Middle frontal gyrus (tissue), 1 donor: ENCODE results near the gene STK32A.

Source experiments
- DNase-seq: peaks from one replicate; pipeline ENCODE4 v3.0.0-alpha.2; 2015; ENCODE audit warnings: low spot score; ENCODE audit errors: extremely low spot score

The STK32A gene

GRCh38 chr5:147417135-147417813 lies 182.4 kb downstream of the STK32A start:
- no peak for DNase-seq

- no peak for DNase-seq
These were observed 183.8 kb downstream of the STK32A start for GRCh38 chr5:147418613-147419012.

GRCh38 chr5:147426640-147427327 lies 192.0 kb downstream of the STK32A start:
- DNase-seq = no peak

DNA sequence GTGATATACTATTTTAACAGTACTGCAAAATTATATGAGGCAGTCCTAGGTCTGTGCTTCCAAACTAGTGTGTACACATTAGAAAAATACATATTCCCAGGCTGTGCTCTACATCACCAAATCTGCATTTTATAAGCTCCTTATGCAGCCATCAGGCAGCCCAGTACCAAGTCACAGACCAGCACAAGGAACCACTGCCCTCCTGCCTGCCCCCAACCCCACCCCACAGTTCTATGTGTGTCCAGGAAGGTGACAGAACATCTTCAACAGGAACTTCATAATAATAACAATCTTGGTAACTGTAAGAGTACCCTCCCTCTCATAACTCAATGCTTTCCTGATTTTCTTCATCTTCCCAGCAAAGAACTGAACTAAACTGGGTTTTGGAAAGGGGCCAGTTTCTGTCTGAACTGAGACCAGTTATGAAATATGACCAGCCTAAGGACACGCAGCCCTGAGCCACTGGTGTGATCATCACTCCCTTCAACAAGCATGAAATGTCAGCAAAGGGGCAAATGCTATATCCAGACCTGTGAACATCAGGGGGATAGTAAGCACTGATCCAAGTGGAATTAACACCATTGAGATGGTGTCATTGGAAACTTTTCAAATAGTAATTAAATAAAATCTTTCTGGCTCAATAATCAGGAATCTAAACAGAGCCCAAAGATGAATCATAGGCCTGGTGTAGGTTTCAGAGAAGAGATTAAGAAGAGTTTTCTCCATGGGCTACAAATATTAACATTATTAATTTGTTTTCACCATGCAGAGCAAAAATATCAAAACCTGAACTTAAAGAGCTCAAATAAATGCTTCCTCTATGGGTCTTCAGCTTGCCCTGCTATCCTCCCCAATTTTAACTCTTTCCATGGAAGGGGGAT lies 192.9 kb downstream of the STK32A start:
- no peak for DNase-seq

DNA sequence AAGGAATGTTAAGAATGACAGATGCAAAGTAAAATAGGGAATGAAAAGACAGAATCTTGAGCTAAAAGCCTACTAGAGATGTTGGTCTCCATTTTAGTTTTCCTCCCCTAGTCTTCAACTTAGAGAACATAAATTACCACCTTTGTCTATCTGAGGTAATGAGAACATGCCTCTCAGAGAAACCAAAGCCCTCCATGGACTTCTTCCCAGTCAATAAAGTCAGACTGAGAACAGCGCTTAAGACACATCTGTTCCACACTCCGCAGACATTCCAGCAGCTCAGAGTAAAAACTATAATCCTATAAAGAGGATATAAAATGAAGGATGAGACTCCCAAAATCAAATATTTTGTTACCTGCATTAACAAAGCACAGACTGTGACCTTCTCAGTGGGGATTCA lies 195.8 kb downstream of the STK32A start:
- DNase-seq = no peak

DNA sequence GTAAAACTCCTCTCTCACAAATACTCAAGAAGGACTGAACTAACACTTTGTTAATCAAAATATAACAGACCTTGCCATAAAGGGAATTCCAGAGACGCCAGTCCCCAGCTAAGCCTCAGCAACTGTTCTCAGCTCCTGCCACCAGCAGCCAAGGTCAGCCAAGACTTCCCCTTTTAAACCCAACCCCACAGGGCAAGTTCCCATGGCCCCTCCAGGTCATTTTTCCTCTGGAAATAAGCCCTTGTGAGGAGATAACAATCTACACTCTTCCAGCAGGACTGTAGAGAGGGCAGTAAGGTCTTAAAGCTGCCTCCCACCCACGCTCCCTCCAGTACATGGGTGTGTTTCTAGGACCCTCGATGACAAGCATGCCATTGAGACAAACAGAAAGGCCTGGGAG lies 196.8 kb downstream of the STK32A start:
- no peak for DNase-seq

DNA sequence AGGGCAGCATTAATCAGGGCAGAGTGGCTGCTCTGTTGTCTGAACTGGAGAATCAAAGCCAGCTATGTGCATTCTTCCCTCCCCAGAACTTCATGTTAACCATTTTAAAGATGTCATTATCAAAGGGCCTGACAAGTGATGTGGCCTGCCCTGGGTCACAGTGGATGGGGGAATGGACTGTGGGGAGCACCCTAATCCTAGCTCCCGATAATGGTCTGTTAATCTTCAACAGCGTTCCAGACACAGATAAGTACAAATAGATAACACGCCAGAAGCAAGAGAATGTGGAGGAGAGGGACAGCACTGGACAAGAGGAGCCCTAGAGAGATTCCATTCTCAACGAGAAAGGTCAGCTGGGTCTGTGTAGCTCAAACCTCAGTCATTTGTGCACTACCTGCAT lies 197.5 kb downstream of the STK32A start:
- DNase-seq = no peak

GRCh38 chr5:147434049-147434448 lies 199.2 kb downstream of the STK32A start:
- DNase-seq = no peak

GRCh38 chr5:147436596-147436995 lies 201.8 kb downstream of the STK32A start:
- DNase-seq = no peak

DNA sequence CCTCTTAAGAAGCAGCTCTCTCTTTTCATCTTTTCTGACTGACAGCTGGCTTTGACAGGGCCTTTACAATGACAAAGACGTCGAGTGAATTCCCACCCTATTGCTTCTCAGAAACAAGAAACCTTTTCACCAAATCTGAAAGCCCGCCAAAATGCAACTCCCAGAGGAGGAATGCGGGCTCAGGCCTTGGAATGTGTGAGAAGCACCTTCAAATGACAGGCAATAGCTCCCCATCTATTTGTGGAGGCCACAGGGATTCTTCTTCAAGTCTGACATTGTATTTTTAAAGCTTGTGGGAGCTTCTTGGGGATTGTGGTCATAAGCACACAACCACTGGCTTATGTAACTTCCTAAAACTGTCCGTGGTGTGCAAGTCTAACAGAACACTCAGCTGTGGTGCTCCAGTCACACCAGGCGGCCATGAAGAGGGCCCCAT lies 202.4 kb downstream of the STK32A start:
- no peak for DNase-seq
